WTC11 (cell line): Measurements from ENCODE around the gene PPFIBP1. TPM values are rescaled to one million over a fixed set of nuclear protein-coding genes. Genes with fewer than 3 reads are reported as not detected.

Source experiments
- ATAC-seq: fragments of 200-7000 bp; cut with Tn5 transposase; 2 replicates; pipeline ENCODE4 v1.10.0; 2021; ENCODE audit warnings: mild to moderate bottlenecking, moderate library complexity
- CTCF ChIA-PET: fragments of 300-600 bp; sonication (Branson Sonifier 250); formaldehyde crosslinking; loops from one replicate; lab custom pipeline; 2021; ENCODE audit warnings: antibody characterized with exemption; lab: Charles Lee
- POLR2A ChIA-PET: fragments of 350-600 bp; sonication (Branson Sonifier 250); formaldehyde crosslinking; loops from one replicate; lab custom pipeline; 2021; ENCODE audit warnings: antibody characterized with exemption; lab: Charles Lee
- DNase-seq: peaks from one replicate; pipeline ENCODE4 v3.0.0; 2021; ENCODE audit warnings: low spot score
- H3K27ac Mint-ChIP-seq: 2 replicates; pipeline ENCODE4 v1.8.0; 2021; ENCODE audit warnings: mixed read lengths
- H3K27me3 Mint-ChIP-seq: 2 replicates; pipeline ENCODE4 v1.8.0; 2021; ENCODE audit warnings: low read depth, mild to moderate bottlenecking, moderate library complexity, mixed read lengths
- H3K36me3 Mint-ChIP-seq: 2 replicates; pipeline ENCODE4 v1.8.0; 2021; ENCODE audit warnings: mixed read lengths
- H3K4me1 Mint-ChIP-seq: 2 replicates; pipeline ENCODE4 v1.8.0; 2022; ENCODE audit warnings: mixed read lengths
- H3K4me3 Mint-ChIP-seq: 2 replicates; pipeline ENCODE4 v1.8.0; 2021; ENCODE audit warnings: mild to moderate bottlenecking, moderate library complexity, mixed read lengths
- H3K9me3 Mint-ChIP-seq: 2 replicates; pipeline ENCODE4 v1.8.0; 2021; ENCODE audit warnings: mixed read lengths
- ETV6 ChIP-seq: sonication (generic); formaldehyde crosslinking; IDR thresholded peaks from 2 replicates; pipeline ENCODE4 v1.8.1; 2022; ENCODE audit warnings: mild to moderate bottlenecking, missing genetic modification reagents
- FOXJ3 ChIP-seq: sonication (generic); formaldehyde crosslinking; IDR thresholded peaks from 2 replicates; pipeline ENCODE4 v1.9.0; 2021; ENCODE audit warnings: missing genetic modification reagents, mild to moderate bottlenecking, borderline replicate concordance
- FOXP1 ChIP-seq: sonication (generic); formaldehyde crosslinking; IDR thresholded peaks from 2 replicates; pipeline ENCODE4 v1.8.0; 2022; ENCODE audit warnings: missing genetic modification reagents, mild to moderate bottlenecking, moderate library complexity, borderline replicate concordance
- GTF2I ChIP-seq: fragments of 250-450 bp; sonication (Bioruptor Pico); conservative IDR thresholded peaks from 2 replicates; pipeline ENCODE4 v1.4.0; 2021; ENCODE audit warnings: mild to moderate bottlenecking
- JUN ChIP-seq: sonication (generic); formaldehyde crosslinking; IDR thresholded peaks from 2 replicates; pipeline ENCODE4 v1.8.0; 2023; ENCODE audit warnings: mild to moderate bottlenecking, missing genetic modification reagents
- NR1H2 ChIP-seq: sonication (generic); formaldehyde crosslinking; IDR thresholded peaks from 2 replicates; pipeline ENCODE4 v1.9.0; 2021; ENCODE audit warnings: mild to moderate bottlenecking, moderate library complexity, missing genetic modification reagents
- SMAD3 ChIP-seq: sonication (generic); formaldehyde crosslinking; IDR thresholded peaks from 2 replicates; pipeline ENCODE4 v1.8.0; 2022; ENCODE audit warnings: missing genetic modification reagents, mild to moderate bottlenecking, borderline replicate concordance
- TEAD4 ChIP-seq: sonication (generic); formaldehyde crosslinking; IDR thresholded peaks from 2 replicates; pipeline ENCODE4 v1.8.0; 2022; ENCODE audit warnings: mild to moderate bottlenecking, missing genetic modification reagents
- TP53 ChIP-seq: sonication (generic); formaldehyde crosslinking; IDR thresholded peaks from 2 replicates; pipeline ENCODE4 v1.8.1; 2023; ENCODE audit warnings: mild to moderate bottlenecking, missing genetic modification reagents
- ZNF138 ChIP-seq: sonication (generic); formaldehyde crosslinking; conservative IDR thresholded peaks from 2 replicates; pipeline ENCODE4 v1.8.1; 2022; ENCODE audit warnings: mild to moderate bottlenecking, moderate library complexity, missing genetic modification reagents
- ZNF219 ChIP-seq: sonication (generic); formaldehyde crosslinking; IDR thresholded peaks from 2 replicates; pipeline ENCODE4 v1.8.0; 2023; ENCODE audit warnings: missing genetic modification reagents, mild to moderate bottlenecking, borderline replicate concordance
- ZNF263 ChIP-seq: sonication (generic); formaldehyde crosslinking; IDR thresholded peaks from 2 replicates; pipeline ENCODE4 v1.8.1; 2022; ENCODE audit warnings: low read depth, mild to moderate bottlenecking, moderate library complexity, missing genetic modification reagents
- ZNF423 ChIP-seq: fragments of 250-450 bp; sonication (Bioruptor Pico); IDR thresholded peaks from 2 replicates; pipeline ENCODE4 v2.1.2; 2022; ENCODE audit warnings: mild to moderate bottlenecking, moderate library complexity
- total RNA-seq: library from RNA; stranded (reverse); gene quantifications from 3 replicates; pipeline ENCODE4 v1.2.3, GENCODE V29; 2021
- TF ChIP-seq, protein P1 (sequence below): fragments of 250-450 bp; sonication (Bioruptor Pico); IDR thresholded peaks from 2 replicates; pipeline ENCODE4 v2.1.2; 2022; ENCODE audit warnings: mild to moderate bottlenecking, moderate library complexity
- TF ChIP-seq, protein P2 (sequence below): fragments of 250-450 bp; sonication (Bioruptor Pico); IDR thresholded peaks from 2 replicates; pipeline ENCODE4 v1.9.0; 2021; ENCODE audit warnings: moderate library complexity, mild to moderate bottlenecking, inconsistent platforms, borderline replicate concordance
- TF ChIP-seq, protein P3 (sequence below): sonication (generic); formaldehyde crosslinking; IDR thresholded peaks from 2 replicates; pipeline ENCODE4 v1.8.1; 2022; ENCODE audit warnings: low read depth, mild to moderate bottlenecking, moderate library complexity, missing genetic modification reagents, borderline replicate concordance
- TF ChIP-seq, protein P4 (sequence below): sonication (generic); formaldehyde crosslinking; IDR thresholded peaks from 2 replicates; pipeline ENCODE4 v1.8.0; 2022; ENCODE audit warnings: missing genetic modification reagents
- TF ChIP-seq, protein P5 (sequence below): fragments of 250-450 bp; sonication (Bioruptor Pico); IDR thresholded peaks from 2 replicates; pipeline ENCODE4 v1.9.0; 2021; ENCODE audit warnings: mild to moderate bottlenecking

PPFIBP1 gene
- total RNA-seq, 1 experiment from 2014 or later: 27.7 TPM

DNA sequence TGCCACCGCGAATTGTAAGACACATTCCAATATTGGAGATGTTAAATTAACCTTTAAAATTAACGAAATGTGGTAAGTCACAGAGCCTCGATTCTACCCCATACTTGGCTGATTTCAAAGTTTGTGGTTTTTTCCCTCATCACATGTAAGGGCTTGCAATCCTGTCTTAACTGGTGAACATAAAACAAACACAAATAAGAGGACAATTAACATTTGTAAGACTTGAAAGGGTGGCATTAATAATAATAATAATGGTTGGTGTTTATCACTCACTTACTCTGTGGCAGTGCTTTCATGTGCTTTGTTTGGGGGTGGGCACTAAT lies 26.6 kb downstream of the PPFIBP1 start:
- POLR2A ChIA-PET: no interaction called here
- H3K27me3 Mint-ChIP-seq: no peaks in the 10 kb centered on the region
- CTCF ChIA-PET: interaction anchor here (1.0 kb wide), 1 partner anchor 9 kb away, joined by 4 read pairs; no protein-coding TSS in a partner anchor
- DNase-seq (no peak), ATAC-seq (no peak)
- no peaks in the 10 kb centered on the region for H3K9me3 Mint-ChIP-seq
- H3K27ac Mint-ChIP-seq: no peak overlapping the region
- no peak overlapping the region for H3K4me3 Mint-ChIP-seq
- H3K36me3 Mint-ChIP-seq: no peaks in the 10 kb centered on the region
- TF ChIP-seq ETV6 (CRISPR knock-in tag) (no peak), JUN (CRISPR knock-in tag) (no peak), NR1H2 (CRISPR knock-in tag) (no peak), ZNF423 (no peak), ZNF219 (CRISPR knock-in tag) (no peak), TP53 (no peak), ZNF138 (CRISPR knock-in tag) (no peak), FOXJ3 (no peak), SMAD3 (CRISPR knock-in tag) (no peak), ZNF263 (no peak), TEAD4 (CRISPR knock-in tag) (no peak), FOXP1 (CRISPR knock-in tag) (no peak), GTF2I (CRISPR knock-in tag) (no peak)
- TF ChIP-seq, protein P1, sequence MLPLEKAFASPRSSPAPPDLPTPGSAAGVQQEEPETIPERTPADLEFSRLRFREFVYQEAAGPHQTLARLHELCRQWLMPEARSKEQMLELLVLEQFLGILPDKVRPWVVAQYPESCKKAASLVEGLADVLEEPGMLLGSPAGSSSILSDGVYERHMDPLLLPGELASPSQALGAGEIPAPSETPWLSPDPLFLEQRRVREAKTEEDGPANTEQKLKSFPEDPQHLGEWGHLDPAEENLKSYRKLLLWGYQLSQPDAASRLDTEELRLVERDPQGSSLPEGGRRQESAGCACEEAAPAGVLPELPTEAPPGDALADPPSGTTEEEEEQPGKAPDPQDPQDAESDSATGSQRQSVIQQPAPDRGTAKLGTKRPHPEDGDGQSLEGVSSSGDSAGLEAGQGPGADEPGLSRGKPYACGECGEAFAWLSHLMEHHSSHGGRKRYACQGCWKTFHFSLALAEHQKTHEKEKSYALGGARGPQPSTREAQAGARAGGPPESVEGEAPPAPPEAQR: no peak
- TF ChIP-seq, protein P2, sequence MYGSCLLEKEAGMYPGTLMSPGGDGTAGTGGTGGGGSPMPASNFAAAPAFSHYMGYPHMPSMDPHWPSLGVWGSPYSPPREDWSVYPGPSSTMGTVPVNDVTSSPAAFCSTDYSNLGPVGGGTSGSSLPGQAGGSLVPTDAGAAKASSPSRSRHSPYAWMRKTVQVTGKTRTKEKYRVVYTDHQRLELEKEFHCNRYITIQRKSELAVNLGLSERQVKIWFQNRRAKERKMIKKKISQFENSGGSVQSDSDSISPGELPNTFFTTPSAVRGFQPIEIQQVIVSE (CRISPR knock-in tag): no peak
- TF ChIP-seq, protein P3, sequence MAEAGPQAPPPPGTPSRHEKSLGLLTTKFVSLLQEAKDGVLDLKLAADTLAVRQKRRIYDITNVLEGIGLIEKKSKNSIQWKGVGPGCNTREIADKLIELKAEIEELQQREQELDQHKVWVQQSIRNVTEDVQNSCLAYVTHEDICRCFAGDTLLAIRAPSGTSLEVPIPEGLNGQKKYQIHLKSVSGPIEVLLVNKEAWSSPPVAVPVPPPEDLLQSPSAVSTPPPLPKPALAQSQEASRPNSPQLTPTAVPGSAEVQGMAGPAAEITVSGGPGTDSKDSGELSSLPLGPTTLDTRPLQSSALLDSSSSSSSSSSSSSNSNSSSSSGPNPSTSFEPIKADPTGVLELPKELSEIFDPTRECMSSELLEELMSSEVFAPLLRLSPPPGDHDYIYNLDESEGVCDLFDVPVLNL (CRISPR knock-in tag): no peak
- TF ChIP-seq, protein P4, sequence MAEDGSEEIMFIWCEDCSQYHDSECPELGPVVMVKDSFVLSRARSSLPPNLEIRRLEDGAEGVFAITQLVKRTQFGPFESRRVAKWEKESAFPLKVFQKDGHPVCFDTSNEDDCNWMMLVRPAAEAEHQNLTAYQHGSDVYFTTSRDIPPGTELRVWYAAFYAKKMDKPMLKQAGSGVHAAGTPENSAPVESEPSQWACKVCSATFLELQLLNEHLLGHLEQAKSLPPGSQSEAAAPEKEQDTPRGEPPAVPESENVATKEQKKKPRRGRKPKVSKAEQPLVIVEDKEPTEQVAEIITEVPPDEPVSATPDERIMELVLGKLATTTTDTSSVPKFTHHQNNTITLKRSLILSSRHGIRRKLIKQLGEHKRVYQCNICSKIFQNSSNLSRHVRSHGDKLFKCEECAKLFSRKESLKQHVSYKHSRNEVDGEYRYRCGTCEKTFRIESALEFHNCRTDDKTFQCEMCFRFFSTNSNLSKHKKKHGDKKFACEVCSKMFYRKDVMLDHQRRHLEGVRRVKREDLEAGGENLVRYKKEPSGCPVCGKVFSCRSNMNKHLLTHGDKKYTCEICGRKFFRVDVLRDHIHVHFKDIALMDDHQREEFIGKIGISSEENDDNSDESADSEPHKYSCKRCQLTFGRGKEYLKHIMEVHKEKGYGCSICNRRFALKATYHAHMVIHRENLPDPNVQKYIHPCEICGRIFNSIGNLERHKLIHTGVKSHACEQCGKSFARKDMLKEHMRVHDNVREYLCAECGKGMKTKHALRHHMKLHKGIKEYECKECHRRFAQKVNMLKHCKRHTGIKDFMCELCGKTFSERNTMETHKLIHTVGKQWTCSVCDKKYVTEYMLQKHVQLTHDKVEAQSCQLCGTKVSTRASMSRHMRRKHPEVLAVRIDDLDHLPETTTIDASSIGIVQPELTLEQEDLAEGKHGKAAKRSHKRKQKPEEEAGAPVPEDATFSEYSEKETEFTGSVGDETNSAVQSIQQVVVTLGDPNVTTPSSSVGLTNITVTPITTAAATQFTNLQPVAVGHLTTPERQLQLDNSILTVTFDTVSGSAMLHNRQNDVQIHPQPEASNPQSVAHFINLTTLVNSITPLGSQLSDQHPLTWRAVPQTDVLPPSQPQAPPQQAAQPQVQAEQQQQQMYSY (CRISPR knock-in tag): no peak
- TF ChIP-seq, protein P5, sequence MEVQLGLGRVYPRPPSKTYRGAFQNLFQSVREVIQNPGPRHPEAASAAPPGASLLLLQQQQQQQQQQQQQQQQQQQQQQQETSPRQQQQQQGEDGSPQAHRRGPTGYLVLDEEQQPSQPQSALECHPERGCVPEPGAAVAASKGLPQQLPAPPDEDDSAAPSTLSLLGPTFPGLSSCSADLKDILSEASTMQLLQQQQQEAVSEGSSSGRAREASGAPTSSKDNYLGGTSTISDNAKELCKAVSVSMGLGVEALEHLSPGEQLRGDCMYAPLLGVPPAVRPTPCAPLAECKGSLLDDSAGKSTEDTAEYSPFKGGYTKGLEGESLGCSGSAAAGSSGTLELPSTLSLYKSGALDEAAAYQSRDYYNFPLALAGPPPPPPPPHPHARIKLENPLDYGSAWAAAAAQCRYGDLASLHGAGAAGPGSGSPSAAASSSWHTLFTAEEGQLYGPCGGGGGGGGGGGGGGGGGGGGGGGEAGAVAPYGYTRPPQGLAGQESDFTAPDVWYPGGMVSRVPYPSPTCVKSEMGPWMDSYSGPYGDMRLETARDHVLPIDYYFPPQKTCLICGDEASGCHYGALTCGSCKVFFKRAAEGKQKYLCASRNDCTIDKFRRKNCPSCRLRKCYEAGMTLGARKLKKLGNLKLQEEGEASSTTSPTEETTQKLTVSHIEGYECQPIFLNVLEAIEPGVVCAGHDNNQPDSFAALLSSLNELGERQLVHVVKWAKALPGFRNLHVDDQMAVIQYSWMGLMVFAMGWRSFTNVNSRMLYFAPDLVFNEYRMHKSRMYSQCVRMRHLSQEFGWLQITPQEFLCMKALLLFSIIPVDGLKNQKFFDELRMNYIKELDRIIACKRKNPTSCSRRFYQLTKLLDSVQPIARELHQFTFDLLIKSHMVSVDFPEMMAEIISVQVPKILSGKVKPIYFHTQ (CRISPR knock-in tag): no peak
- TF ChIP-seq, all 79 proteins: peak for 0
- peaks cover 45% of the 10 kb centered on the region for H3K4me1 Mint-ChIP-seq
